ENCODE data around the gene PLS1.

DNA sequence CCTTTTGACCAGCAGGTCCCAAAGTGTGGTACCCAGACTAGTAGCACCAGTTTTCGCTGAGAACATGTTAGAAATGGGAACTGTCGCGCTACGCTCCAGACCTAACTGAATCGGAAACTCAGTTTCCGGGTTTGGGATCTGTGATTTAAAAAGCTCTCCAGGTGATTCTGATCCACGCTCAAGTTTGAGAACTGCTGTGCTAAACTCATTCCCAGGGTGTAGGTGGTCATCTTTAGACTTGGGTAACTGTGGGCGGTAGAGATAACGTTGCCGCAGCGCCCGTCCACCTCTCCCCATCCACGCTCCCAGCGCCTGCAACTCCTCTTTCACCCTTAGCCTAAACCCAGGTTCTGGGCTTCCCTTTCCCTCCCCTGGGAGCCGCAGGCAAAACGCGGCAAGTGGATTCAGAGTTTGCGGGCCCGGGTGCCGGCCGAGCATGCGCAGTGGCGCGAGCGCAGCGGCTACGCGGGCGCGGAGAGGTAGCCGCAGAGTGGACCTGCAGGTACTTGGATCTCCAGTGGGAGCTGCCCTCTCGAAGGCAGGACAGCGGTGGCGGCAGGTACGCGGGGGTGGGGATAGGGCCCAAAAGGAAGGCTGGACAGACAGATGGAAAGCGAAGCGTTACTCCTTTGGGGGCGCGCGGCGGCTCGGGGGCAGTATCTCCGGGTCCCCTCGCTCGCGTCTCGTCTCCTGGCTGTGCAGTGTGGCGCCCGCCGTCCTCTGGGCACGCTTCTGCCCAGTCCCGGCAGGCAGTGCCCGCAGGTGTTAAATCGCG is at the start of gene PLS1:
- TF ChIP-seq EZH2 (IDR thresholded peaks at IDR 0.05; ENCODE audit: insufficient read depth, poor library complexity, severe bottlenecking), result no peak
- TF ChIP-seq EZH2phosphoT487 (IDR thresholded peaks at IDR 0.05; ENCODE audit: insufficient read depth, low read depth), result no peak
